Duodenal mucosa (tissue), 2 donors: Measurements from ENCODE around the gene WDFY4.

Experiments used
- H3K27ac ChIP-seq: one replicate; pipeline ENCODE4 v1.7.0; 2013; ENCODE audit warnings: low read depth, low read length
- H3K27me3 ChIP-seq, 2 donors: one replicate each; pipeline ENCODE4 v1.7.0; 2013; ENCODE audit warnings: low read length in 2 of 2, control low read depth in 1 of 2; ENCODE audit not compliant: insufficient read depth in 2 of 2, control insufficient read depth in 1 of 2
- H3K36me3 ChIP-seq, 2 donors: one replicate each; pipeline ENCODE4 v1.7.0; 2013; ENCODE audit warnings: low read length in 2 of 2, control low read depth in 1 of 2; ENCODE audit not compliant: insufficient read depth in 2 of 2, control insufficient read depth in 1 of 2
- H3K4me1 ChIP-seq, 2 donors: one replicate each; pipeline ENCODE4 v1.7.0; 2013; ENCODE audit warnings: low read length in 2 of 2, control low read depth in 1 of 2; ENCODE audit not compliant: insufficient read depth in 2 of 2, control insufficient read depth in 1 of 2
- H3K4me3 ChIP-seq, 2 donors: one replicate each; pipeline ENCODE4 v1.7.0; 2013; ENCODE audit warnings: low read length in 2 of 2, low read depth in 1 of 2
- H3K9ac ChIP-seq, 2 donors: one replicate each; pipeline ENCODE4 v1.7.0; 2013; ENCODE audit warnings: low read length in 2 of 2, low read depth in 1 of 2
- H3K9me3 ChIP-seq, 2 donors: one replicate each; pipeline ENCODE4 v1.7.0; 2013; ENCODE audit warnings: low read length in 2 of 2, control low read depth in 1 of 2; ENCODE audit not compliant: control insufficient read depth in 1 of 2

WDFY4 gene

DNA sequence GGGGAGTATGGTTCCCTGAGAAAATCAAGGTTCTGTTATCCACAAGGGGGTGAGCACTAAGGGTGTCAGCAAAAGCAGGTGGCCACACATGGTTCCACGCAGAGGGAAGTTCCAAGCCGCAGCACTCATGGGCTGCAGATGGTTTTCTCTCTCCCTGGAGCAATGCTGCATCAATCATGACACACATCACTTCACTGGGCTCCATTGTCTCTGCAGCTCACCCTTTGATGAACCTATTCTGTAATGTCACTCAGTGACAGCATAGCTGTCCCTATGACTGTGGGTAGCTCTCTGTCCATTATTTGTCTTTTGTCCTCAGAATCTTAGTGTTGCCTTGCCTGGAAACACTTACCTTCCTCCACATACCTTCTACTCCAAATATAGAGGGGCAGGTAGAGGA lies 220.2 kb downstream of the WDFY4 start:
- H3K4me3 ChIP-seq = no peak overlapping the region
- H3K9ac ChIP-seq = no peak overlapping the region
- no peaks in the 10 kb centered on the region for H3K27me3 ChIP-seq
- no peaks in the 10 kb centered on the region for H3K36me3 ChIP-seq
- H3K27ac ChIP-seq = no peak overlapping the region
- H3K4me1 ChIP-seq = no peaks in the 10 kb centered on the region
- no peaks in the 10 kb centered on the region for H3K9me3 ChIP-seq

DNA sequence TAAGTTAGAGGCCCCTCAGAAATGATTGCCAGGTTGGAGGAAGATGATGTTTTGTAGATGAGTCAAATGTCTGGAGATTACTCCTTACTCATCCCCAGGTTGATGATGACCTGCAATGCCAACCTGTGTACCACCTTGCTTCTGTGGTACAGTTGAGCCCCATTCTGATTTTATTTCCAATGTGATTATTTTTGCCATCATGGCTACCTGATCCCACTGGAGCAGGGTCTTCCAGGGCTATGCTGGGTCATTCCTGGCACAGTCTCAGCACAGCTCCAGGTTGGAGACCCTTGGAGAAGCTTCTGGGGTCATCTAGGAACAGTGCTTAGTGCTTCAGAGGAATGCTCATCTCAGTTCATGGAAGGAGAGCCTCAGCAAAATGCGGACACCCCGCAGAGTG lies 220.6 kb downstream of the WDFY4 start:
- Histone ChIP-seq H3K27ac (no peak overlapping the region), H3K4me1 (no peaks in the 10 kb centered on the region), H3K27me3 (no peaks in the 10 kb centered on the region), H3K36me3 (no peaks in the 10 kb centered on the region), H3K4me3 (no peak overlapping the region), H3K9ac (no peak overlapping the region), H3K9me3 (no peaks in the 10 kb centered on the region)

DNA sequence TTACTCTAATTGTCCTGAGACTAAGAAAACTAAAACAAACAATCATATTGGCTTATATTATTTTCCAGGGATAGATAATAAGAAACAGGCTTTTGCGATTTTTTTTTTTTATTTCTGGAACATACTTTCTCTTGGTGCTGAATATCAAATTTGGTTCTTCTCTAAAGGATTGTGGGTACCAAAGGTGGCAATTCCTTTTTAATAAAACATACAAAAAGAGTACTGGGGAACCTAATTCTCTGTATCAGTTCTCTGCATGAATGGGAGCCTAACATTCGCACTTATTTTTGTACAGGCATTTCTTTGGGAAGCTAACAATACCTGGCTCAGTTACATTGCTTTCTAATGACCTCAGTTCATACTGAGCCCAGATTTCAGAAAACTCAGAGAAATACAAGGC lies 222.2 kb downstream of the WDFY4 start:
- no peaks in the 10 kb centered on the region for H3K9me3 ChIP-seq

GRCh38 chr10:48907730-48908129 lies 223.1 kb downstream of the WDFY4 start:
- Histone ChIP-seq H3K36me3 (no peaks in the 10 kb centered on the region), H3K27me3 (no peaks in the 10 kb centered on the region), H3K4me3 (no peak overlapping the region), H3K9me3 (no peaks in the 10 kb centered on the region), H3K27ac (no peak overlapping the region), H3K9ac (no peak overlapping the region), H3K4me1 (no peaks in the 10 kb centered on the region)

More for the DNA sequence above, 222.2 kb downstream of the WDFY4 start:
- Histone ChIP-seq H3K9ac (no peak overlapping the region), H3K27me3 (no peaks in the 10 kb centered on the region), H3K27ac (no peak overlapping the region), H3K36me3 (no peaks in the 10 kb centered on the region), H3K4me3 (no peak overlapping the region), H3K4me1 (no peaks in the 10 kb centered on the region)

- no peak overlapping the region for H3K4me3 ChIP-seq
- H3K4me1 ChIP-seq = no peaks in the 10 kb centered on the region
- no peak overlapping the region for H3K9ac ChIP-seq
- no peaks in the 10 kb centered on the region for H3K36me3 ChIP-seq
- H3K9me3 ChIP-seq = no peaks in the 10 kb centered on the region
- no peak overlapping the region for H3K27ac ChIP-seq
- no peaks in the 10 kb centered on the region for H3K27me3 ChIP-seq
Measured at GRCh38 chr10:48910548-48910947, 225.9 kb downstream of the WDFY4 start.

DNA sequence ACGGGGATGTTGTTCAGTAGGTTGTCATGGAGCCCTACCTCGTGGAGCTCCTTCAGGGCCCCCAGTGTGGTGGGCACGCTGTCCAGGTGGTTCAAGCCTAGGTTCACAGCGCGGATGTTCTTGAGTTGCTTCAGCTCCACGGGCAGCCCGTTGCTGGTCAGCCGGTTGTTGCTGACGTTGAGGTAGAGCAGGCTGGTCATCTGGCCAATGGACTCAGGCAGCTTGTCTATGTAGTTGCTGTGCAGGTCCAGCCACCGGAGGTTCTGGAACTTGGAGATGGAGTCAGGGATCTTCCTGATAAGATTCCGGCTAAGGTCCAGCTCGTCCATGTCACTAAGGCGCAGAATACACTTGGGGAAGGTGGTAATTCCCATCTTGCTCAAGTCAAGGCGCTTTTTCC lies 229.0 kb downstream of the WDFY4 start:
- no peak overlapping the region for H3K27ac ChIP-seq
- no peak overlapping the region for H3K9ac ChIP-seq
- H3K36me3 ChIP-seq = no peaks in the 10 kb centered on the region
- H3K4me1 ChIP-seq = no peaks in the 10 kb centered on the region
- H3K27me3 ChIP-seq = no peaks in the 10 kb centered on the region
- H3K4me3 ChIP-seq = no peak overlapping the region
- no peaks in the 10 kb centered on the region for H3K9me3 ChIP-seq

DNA sequence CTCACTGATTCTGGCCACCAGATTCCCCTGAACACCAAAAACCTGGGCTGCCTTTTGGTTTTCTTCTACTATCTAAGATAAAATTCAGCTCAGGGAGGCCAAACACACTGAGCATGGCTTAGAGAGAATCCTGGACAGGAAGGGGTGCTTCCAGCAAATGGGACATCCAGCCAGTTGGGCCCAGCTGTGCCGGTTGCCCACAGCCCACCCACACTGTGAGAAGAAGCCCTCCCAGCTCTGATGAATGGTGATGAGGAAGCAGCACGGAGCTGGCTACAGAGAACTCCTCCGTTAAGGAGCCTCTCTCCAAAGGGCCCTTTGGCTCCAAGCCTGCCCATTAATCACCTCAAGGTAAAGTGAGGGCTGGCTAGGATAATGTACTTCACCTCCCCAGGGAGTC lies 239.1 kb downstream of the WDFY4 start:
- Histone ChIP-seq H3K9me3 (no peaks in the 10 kb centered on the region), H3K27ac (no peak overlapping the region), H3K36me3 (no peaks in the 10 kb centered on the region), H3K4me1 (no peaks in the 10 kb centered on the region), H3K9ac (no peak overlapping the region), H3K4me3 (no peak overlapping the region), H3K27me3 (no peaks in the 10 kb centered on the region)

- Histone ChIP-seq H3K9ac (no peak overlapping the region), H3K9me3 (no peaks in the 10 kb centered on the region), H3K27ac (no peak overlapping the region), H3K27me3 (no peaks in the 10 kb centered on the region), H3K4me1 (no peaks in the 10 kb centered on the region), H3K36me3 (no peaks in the 10 kb centered on the region), H3K4me3 (no peak overlapping the region)
Measured at GRCh38 chr10:48924988-48925387, 240.3 kb downstream of the WDFY4 start.

DNA sequence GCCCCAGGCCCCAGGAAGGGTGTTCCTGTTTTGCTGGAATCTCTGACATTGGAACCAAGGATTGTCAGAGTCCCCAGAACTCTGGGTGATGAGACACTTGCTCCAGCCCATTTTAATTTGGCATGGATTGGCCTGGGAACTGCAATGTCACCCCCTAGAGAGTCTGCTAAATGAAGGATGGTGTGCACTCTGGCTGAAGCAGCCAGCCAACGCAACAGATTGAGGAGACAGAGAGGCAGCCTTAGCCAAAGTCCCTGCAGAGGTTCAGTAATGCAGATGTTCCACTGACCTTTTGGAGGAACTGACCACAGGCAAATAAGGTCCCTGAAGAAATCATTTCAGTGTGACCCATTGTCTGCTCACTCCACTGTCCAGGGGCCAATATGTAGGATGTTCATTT lies 241.6 kb downstream of the WDFY4 start:
- Histone ChIP-seq H3K9me3 (no peaks in the 10 kb centered on the region), H3K4me1 (no peaks in the 10 kb centered on the region), H3K36me3 (no peaks in the 10 kb centered on the region), H3K4me3 (no peak overlapping the region), H3K27ac (no peak overlapping the region), H3K9ac (no peak overlapping the region), H3K27me3 (no peaks in the 10 kb centered on the region)

DNA sequence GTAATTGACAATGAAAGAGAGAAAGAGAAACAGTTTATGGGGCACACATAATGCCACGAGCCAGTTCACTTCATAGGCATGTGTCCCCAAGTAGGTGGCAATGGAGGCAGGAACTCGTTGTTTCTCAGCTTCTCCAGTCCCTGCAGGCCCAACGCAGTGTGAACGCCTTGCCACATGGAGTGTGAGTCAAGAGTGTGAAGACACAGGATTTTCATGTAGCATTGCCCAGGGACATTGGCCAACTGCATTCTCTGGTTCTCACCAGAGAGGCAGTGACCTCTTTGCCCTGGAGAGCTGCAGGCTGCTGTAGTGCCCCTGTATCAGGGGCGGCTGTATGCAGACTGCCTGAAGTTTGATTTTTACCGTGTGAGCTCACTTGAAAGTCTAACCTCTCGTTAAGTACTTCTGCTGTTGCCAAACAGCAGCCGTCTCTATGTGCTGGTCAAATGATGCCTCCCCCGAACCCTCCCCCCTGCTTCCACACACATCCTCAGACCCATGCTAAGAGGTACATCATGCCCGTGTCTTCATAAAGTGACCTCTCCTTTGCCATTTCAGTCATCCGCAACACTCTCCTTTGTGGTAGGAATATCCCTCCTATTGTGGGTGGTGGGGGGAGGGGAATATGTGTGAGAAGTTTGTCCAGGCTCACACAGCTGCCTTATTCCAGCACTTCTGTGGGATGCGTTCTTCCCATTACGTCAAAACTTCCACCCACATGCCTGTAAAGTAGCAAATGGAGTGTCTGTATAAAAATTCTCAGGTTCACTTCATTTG lies 242.3 kb downstream of the WDFY4 start:
- no peaks in the 10 kb centered on the region for H3K27me3 ChIP-seq
- H3K9ac ChIP-seq = no peak overlapping the region
- no peaks in the 10 kb centered on the region for H3K9me3 ChIP-seq
- H3K4me3 ChIP-seq = no peak overlapping the region
- H3K36me3 ChIP-seq = no peaks in the 10 kb centered on the region
- no peaks in the 10 kb centered on the region for H3K4me1 ChIP-seq
- no peak overlapping the region for H3K27ac ChIP-seq
